Activated CD8-positive, alpha-beta memory T cell treated with anti-CD3 and anti-CD28 coated beads for 48 hours (primary cell): ENCODE results near the gene LRRC27.

Source experiments
- DNase-seq, 3 experiments: peaks; one replicate each; pipeline ENCODE4 v3.0.0-alpha.2; 2020; ENCODE audit warnings: low read depth in 2 of 3, low spot score in 2 of 3

LRRC27 gene

GRCh38 chr10:132400547-132401151 is 68.7 kb downstream of the LRRC27 start:
- no peak for DNase-seq

- no peak for DNase-seq
These were observed 69.6 kb downstream of the LRRC27 start for GRCh38 chr10:132401401-132402118.

- no peak for DNase-seq
These were observed 70.8 kb downstream of the LRRC27 start for GRCh38 chr10:132402781-132403241.

GRCh38 chr10:132403511-132404168 is 71.6 kb downstream of the LRRC27 start:
- no peak for DNase-seq

GRCh38 chr10:132404169-132404880 is 72.3 kb downstream of the LRRC27 start:
- DNase-seq, result no peak

GRCh38 chr10:132404911-132405462 is 73.0 kb downstream of the LRRC27 start:
- no peak for DNase-seq

- DNase-seq, result no peak
These were observed 73.5 kb downstream of the LRRC27 start for GRCh38 chr10:132405463-132405991.

GRCh38 chr10:132406181-132406580 is 74.2 kb downstream of the LRRC27 start:
- no peak for DNase-seq

- DNase-seq, result no peak
These were observed 74.8 kb downstream of the LRRC27 start for GRCh38 chr10:132406750-132407149.

- no peak for DNase-seq
These were observed 75.3 kb downstream of the LRRC27 start for GRCh38 chr10:132407243-132407746.

GRCh38 chr10:132407846-132408278 is 75.9 kb downstream of the LRRC27 start:
- no peak for DNase-seq

GRCh38 chr10:132408367-132408781 is 76.4 kb downstream of the LRRC27 start:
- DNase-seq, result no peak

GRCh38 chr10:132408823-132409666 is 77.1 kb downstream of the LRRC27 start:
- DNase-seq, result no peak

- no peak for DNase-seq
These were observed 77.7 kb downstream of the LRRC27 start for GRCh38 chr10:132409667-132410028.

GRCh38 chr10:132410056-132410778 is 78.2 kb downstream of the LRRC27 start:
- no peak for DNase-seq

- DNase-seq, result no peak
These were observed 79.0 kb downstream of the LRRC27 start for GRCh38 chr10:132410779-132411532.

GRCh38 chr10:132411561-132412253 is 79.7 kb downstream of the LRRC27 start:
- no peak for DNase-seq
